CD14-positive monocyte (primary cell): Measurements from ENCODE around the gene NPIPB6. TPM values are rescaled to one million over a fixed set of nuclear protein-coding genes. Genes with fewer than 3 reads are reported as not detected.

ENCODE experiments used
- DNase-seq, 3 donors: peaks; one replicate each; pipeline ENCODE4 v3.0.0-alpha.2; 2011 to 2022
- H2AFZ ChIP-seq: 2 replicates; pipeline ENCODE4 v1.6.0; 2012; ENCODE audit warnings: mild to moderate bottlenecking, low read depth, low read length, inconsistent platforms; ENCODE audit not compliant: insufficient read depth, poor library complexity, severe bottlenecking
- H3K27ac ChIP-seq, 2 donors: 1 replicate in 1 of 2; 2 replicates in 1 of 2; pipeline ENCODE4 v1.5.1; 2012 to 2013; ENCODE audit warnings: low read length in 2 of 2, control low read depth in 1 of 2, inconsistent platforms in 1 of 2, low read depth in 1 of 2, mild to moderate bottlenecking in 1 of 2
- H3K27me3 ChIP-seq, 2 donors: one replicate each; pipeline versions ENCODE4 v1.6.0 to v1.6.1; 2011 to 2013; ENCODE audit warnings: low read length in 2 of 2; ENCODE audit not compliant: control insufficient read depth in 2 of 2, insufficient read depth in 2 of 2
- H3K36me3 ChIP-seq, 2 donors: replicated peaks in 1 of 2; 1 replicate in 1 of 2; 2 replicates in 1 of 2; pipeline versions ENCODE4 v1.5.1 to v1.6.1; 2012 to 2013; ENCODE audit warnings: low read length in 2 of 2, control low read depth in 1 of 2, inconsistent platforms in 1 of 2, mild to moderate bottlenecking in 1 of 2; ENCODE audit not compliant: insufficient read depth in 2 of 2, control insufficient read depth in 1 of 2
- H3K4me1 ChIP-seq, 2 donors: 1 replicate in 1 of 2; 2 replicates in 1 of 2; pipeline versions ENCODE4 v1.5.1 to v1.6.1; 2012 to 2013; ENCODE audit warnings: low read length in 2 of 2, control low read depth in 1 of 2, inconsistent platforms in 1 of 2, mild to moderate bottlenecking in 1 of 2, moderate library complexity in 1 of 2; ENCODE audit not compliant: insufficient read depth in 2 of 2, control insufficient read depth in 1 of 2
- H3K4me2 ChIP-seq: replicated peaks from 2 replicates; pipeline ENCODE3; 2012; ENCODE audit warnings: low read length, moderate library complexity, mild to moderate bottlenecking; ENCODE audit not compliant: poor library complexity, severe bottlenecking; ENCODE audit errors: extremely low read depth
- H3K4me3 ChIP-seq, 3 experiments: fragments of 200-600 bp in 1 of 3; sonication (generic) in 1 of 3; replicated peaks in 1 of 3; 1 replicate in 2 of 3; 2 replicates in 1 of 3; pipeline ENCODE4 v1.5.1; 2011 to 2013; ENCODE audit warnings: low read length in 3 of 3, mild to moderate bottlenecking in 3 of 3, control low read depth in 2 of 3, low read depth in 2 of 3, inconsistent platforms in 1 of 3, moderate library complexity in 1 of 3
- H3K79me2 ChIP-seq: 2 replicates; pipeline ENCODE4 v1.6.0; 2012; ENCODE audit warnings: mild to moderate bottlenecking, control low read depth, inconsistent platforms, low read length, moderate library complexity; ENCODE audit not compliant: insufficient read depth
- H3K9ac ChIP-seq: 2 replicates; pipeline ENCODE4 v1.6.0; 2017; ENCODE audit warnings: low read length, mild to moderate bottlenecking; ENCODE audit not compliant: insufficient read depth, poor library complexity, severe bottlenecking
- H3K9me3 ChIP-seq, 2 donors: replicated peaks in 1 of 2; 1 replicate in 1 of 2; 2 replicates in 1 of 2; pipeline versions ENCODE4 v1.5.1 to v1.6.1; 2012 to 2013; ENCODE audit warnings: low read length in 2 of 2, control low read depth in 1 of 2; ENCODE audit not compliant: control insufficient read depth in 1 of 2, insufficient read depth in 1 of 2
- H4K20me1 ChIP-seq: 2 replicates; pipeline ENCODE4 v1.6.0; 2012; ENCODE audit warnings: mild to moderate bottlenecking, low read length, control low read depth, moderate library complexity; ENCODE audit not compliant: insufficient read depth
- H3K27ac Mint-ChIP-seq, 7 donors: one replicate each; pipeline ENCODE4 v1.8.0; 2020; ENCODE audit warnings: mild to moderate bottlenecking in 7 of 7, mixed read lengths in 7 of 7, moderate library complexity in 6 of 7, inconsistent platforms in 2 of 7
- H3K27me3 Mint-ChIP-seq, 3 donors: one replicate each; pipeline ENCODE4 v1.8.0; 2021 to 2022; ENCODE audit warnings: low read depth in 3 of 3, mild to moderate bottlenecking in 3 of 3, mixed read lengths in 3 of 3, moderate library complexity in 3 of 3, inconsistent platforms in 1 of 3
- H3K36me3 Mint-ChIP-seq, 2 donors: one replicate each; pipeline ENCODE4 v1.8.0; 2020; ENCODE audit warnings: mixed read lengths in 2 of 2, inconsistent platforms in 1 of 2, mild to moderate bottlenecking in 1 of 2
- H3K4me1 Mint-ChIP-seq: one replicate; pipeline ENCODE4 v1.8.0; 2020; ENCODE audit warnings: mild to moderate bottlenecking, mixed read lengths
- H3K4me3 Mint-ChIP-seq, 2 donors: one replicate each; pipeline ENCODE4 v1.8.0; 2020; ENCODE audit warnings: mild to moderate bottlenecking in 2 of 2, mixed read lengths in 2 of 2, moderate library complexity in 1 of 2
- H3K9me3 Mint-ChIP-seq, 7 donors: one replicate each; pipeline ENCODE4 v1.8.0; 2020 to 2022; ENCODE audit warnings: mixed read lengths in 7 of 7, mild to moderate bottlenecking in 6 of 7, moderate library complexity in 6 of 7, inconsistent platforms in 2 of 7
- CTCF ChIP-seq: fragments of 200-600 bp; IDR thresholded peaks from one replicate; pipeline ENCODE4 v1.8.0; 2022; ENCODE audit warnings: antibody characterized with exemption, mild to moderate bottlenecking
- WGBS: methylation state at CpG from one replicate; pipeline ENCODE4 v1.1.5; 2013; ENCODE audit warnings: missing lambda C conversion rate; ENCODE audit not compliant: insufficient coverage; 5-methylcytosine and 5-hydroxymethylcytosine counted together
- intact Hi-C, 2 donors: fragments of 100-400 bp; cut with micrococcal nuclease; formaldehyde crosslinking; loops; one replicate each; pipeline versions ENCODE4 v1.15.0 to v1.15.1; 2023
- polyA plus RNA-seq, 3 donors: library from polyadenylated mRNA; depleted of rRNA in 1 of 3; unstranded in 2 of 3; stranded (reverse) in 1 of 3; fragments of 300-500 nt in 2 of 3; fragments of >200 nt in 1 of 3; fragmentation: Illumina TruSeq in 2 of 3; gene quantifications; 1 replicate in 2 of 3; 2 replicates in 1 of 3; pipeline ENCODE4 v1.2.3, GENCODE V29; 2012 to 2021

NPIPB6 gene
- polyA plus RNA-seq, 3 donors, result 0.16 to 0.89 (median 0.17) TPM

DNA sequence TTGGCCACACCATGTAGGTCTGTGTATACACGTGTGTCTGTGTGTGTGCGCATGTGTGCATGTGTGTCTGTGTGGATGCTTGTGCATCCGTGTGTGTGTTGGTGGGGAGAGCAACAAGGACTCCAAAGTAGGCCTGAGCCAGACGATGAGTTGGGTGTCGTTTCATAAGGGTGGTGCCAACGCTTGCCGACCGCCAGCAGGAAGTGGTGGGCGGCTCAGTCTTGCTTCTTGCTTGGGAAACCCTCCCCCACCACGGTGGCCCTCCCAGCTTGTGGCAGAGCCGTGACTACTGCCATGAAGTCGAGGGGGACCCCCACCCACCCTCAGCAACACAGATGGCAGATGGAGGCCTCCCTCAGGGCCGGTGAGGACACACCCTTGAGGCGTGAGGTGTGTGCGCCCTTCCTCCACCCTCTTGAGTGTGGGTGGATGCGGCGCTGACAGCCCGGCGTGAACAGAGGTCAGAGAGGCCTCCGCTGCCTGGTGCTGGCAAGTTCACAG lies 53.4 kb downstream of the NPIPB6 start:
- Mint-ChIP-seq H3K9me3 (peaks cover 0 to 7% (median 0%) of the 10 kb centered on the region in 7 donors), H3K4me1 (peaks cover 6% of the 10 kb centered on the region), H3K4me3 (no peak overlapping the region), H3K36me3 (no peaks in the 10 kb centered on the region), H3K27ac (no peak overlapping the region), H3K27me3 (peaks cover 0 to 6% (median 2%) of the 10 kb centered on the region in 3 donors)
- no peaks in the 10 kb centered on the region for H4K20me1 ChIP-seq
- H3K27me3 ChIP-seq, result no peaks in the 10 kb centered on the region
- TF ChIP-seq CTCF, result no peak
- H3K4me3 ChIP-seq, result no peak overlapping the region
- intact Hi-C loops, result no loop called here
- H3K9me3 ChIP-seq, result no peaks in the 10 kb centered on the region
- H3K79me2 ChIP-seq, result no peaks in the 10 kb centered on the region
- no peaks in the 10 kb centered on the region for H3K4me1 ChIP-seq
- H3K4me2 ChIP-seq, result no peak overlapping the region
- H2AFZ ChIP-seq, result peak overlapping the region; percentile 37
- H3K27ac ChIP-seq, result no peak overlapping the region
- no peaks in the 10 kb centered on the region for H3K36me3 ChIP-seq
- WGBS, result 71% methylated on average over 10 of the region's 20 CpGs
- no peak for DNase-seq
- no peak overlapping the region for H3K9ac ChIP-seq

GRCh38 chr16:28308794-28309584 lies 54.3 kb downstream of the NPIPB6 start:
- no peaks in the 10 kb centered on the region for H3K4me1 ChIP-seq
- H3K4me3 ChIP-seq, result no peak overlapping the region
- DNase-seq, result no peak
- intact Hi-C loops, result no loop called here
- H3K27me3 ChIP-seq, result no peaks in the 10 kb centered on the region
- H3K36me3 ChIP-seq, result no peaks in the 10 kb centered on the region
- no peak overlapping the region for H2AFZ ChIP-seq
- H3K79me2 ChIP-seq, result no peaks in the 10 kb centered on the region
- H3K4me3 Mint-ChIP-seq, result no peak overlapping the region
- no peaks in the 10 kb centered on the region for H4K20me1 ChIP-seq
- H3K27ac ChIP-seq, result no peak overlapping the region
- H3K27me3 Mint-ChIP-seq, result peaks cover 2 to 3% (median 2%) of the 10 kb centered on the region in 3 donors
- H3K9ac ChIP-seq, result no peak overlapping the region
- 92% methylated on average over 11 of the region's 14 CpGs for WGBS
- peak overlapping the region in 1 of 7 donors; percentile 3 for H3K27ac Mint-ChIP-seq
- H3K4me1 Mint-ChIP-seq, result peaks cover 6% of the 10 kb centered on the region
- no peak overlapping the region for H3K4me2 ChIP-seq
- no peaks in the 10 kb centered on the region for H3K36me3 Mint-ChIP-seq
- peaks cover 0 to 7% (median 0%) of the 10 kb centered on the region in 7 donors for H3K9me3 Mint-ChIP-seq
- no peaks in the 10 kb centered on the region for H3K9me3 ChIP-seq
- no peak for TF ChIP-seq CTCF
